Measurements from ENCODE around the gene PEX10.

Gene PEX10

GRCh38 chr1:2408456-2408855, 3.9 kb downstream of the PEX10 start:
- no peak for TF ChIP-seq CTCF (IDR thresholded peaks at IDR 0.05; ENCODE audit: extremely low read depth, insufficient read depth, missing control alignments)
- in situ Hi-C loops (cut with MboI; ENCODE audit: low pct_unique_long_range_greater_than_20kb, low sequenced_read_pairs, unreplicated experiment), result no loop called here
- DNase-seq (ENCODE audit: low spot score), result no peak

- TF ChIP-seq CTCF (IDR thresholded peaks at IDR 0.05; ENCODE audit: extremely low read depth, insufficient read depth, missing control alignments), result no peak
- in situ Hi-C loops (cut with MboI; ENCODE audit: low pct_unique_long_range_greater_than_20kb, low sequenced_read_pairs, unreplicated experiment), result no loop called here
- no peak for DNase-seq (ENCODE audit: low spot score)
Observed at GRCh38 chr1:2407991-2408275, 4.4 kb downstream of the PEX10 start.

- DNase-seq (ENCODE audit: low spot score), result no peak
- in situ Hi-C loops (cut with MboI; ENCODE audit: low pct_unique_long_range_greater_than_20kb, low sequenced_read_pairs, unreplicated experiment), result no loop called here
- TF ChIP-seq CTCF (IDR thresholded peaks at IDR 0.05; ENCODE audit: extremely low read depth, insufficient read depth, missing control alignments), result no peak
Observed at GRCh38 chr1:2407166-2407990, 5.0 kb downstream of the PEX10 start.

GRCh38 chr1:2406451-2407041, 5.8 kb downstream of the PEX10 start:
- TF ChIP-seq CTCF (IDR thresholded peaks at IDR 0.05; ENCODE audit: extremely low read depth, insufficient read depth, missing control alignments), result no peak
- no peak for DNase-seq (ENCODE audit: low spot score)
- in situ Hi-C loops (cut with MboI; ENCODE audit: low pct_unique_long_range_greater_than_20kb, low sequenced_read_pairs, unreplicated experiment), result no loop called here

- in situ Hi-C loops (cut with MboI; ENCODE audit: low pct_unique_long_range_greater_than_20kb, low sequenced_read_pairs, unreplicated experiment), result no loop called here
- no peak for DNase-seq (ENCODE audit: low spot score)
- TF ChIP-seq CTCF (IDR thresholded peaks at IDR 0.05; ENCODE audit: extremely low read depth, insufficient read depth, missing control alignments), result no peak
Observed at GRCh38 chr1:2405588-2406295, 6.6 kb downstream of the PEX10 start.

GRCh38 chr1:2404890-2405511, 7.4 kb downstream of the PEX10 start:
- in situ Hi-C loops (cut with MboI; ENCODE audit: low pct_unique_long_range_greater_than_20kb, low sequenced_read_pairs, unreplicated experiment), result no loop called here
- TF ChIP-seq CTCF (IDR thresholded peaks at IDR 0.05; ENCODE audit: extremely low read depth, insufficient read depth, missing control alignments), result no peak
- DNase-seq (ENCODE audit: low spot score), result no peak

All from GM13977 (cell line).